GM23248 (cell line): ENCODE data around the gene GCC2. TPM values are rescaled to one million over a fixed set of nuclear protein-coding genes. Genes with fewer than 3 reads are reported as not detected.
A peak's percentile ranks its signal among the peaks of the same experiment; 100 is the strongest.

Experiments used
- DNase-seq: peaks from one replicate; pipeline ENCODE4 v3.0.0-alpha.2; 2015
- H2AFZ ChIP-seq: fragments of 200-600 bp; sonication (generic); 2 replicates; pipeline ENCODE4 v1.6.1; 2016; ENCODE audit warnings: antibody characterized with exemption
- H3F3A ChIP-seq: fragments of 200-600 bp; sonication (generic); 2 replicates; pipeline ENCODE4 v1.6.1; 2016; ENCODE audit warnings: mild to moderate bottlenecking, antibody characterized with exemption, mixed run types; ENCODE audit not compliant: insufficient read depth
- H3K27ac ChIP-seq: fragments of 200-600 bp; sonication (generic); 2 replicates; pipeline ENCODE4 v1.5.1; 2016; ENCODE audit warnings: mild to moderate bottlenecking
- H3K27me3 ChIP-seq: fragments of 200-600 bp; sonication (generic); replicated peaks from 2 replicates; pipeline ENCODE4 v1.6.1; 2016; ENCODE audit warnings: mild to moderate bottlenecking; ENCODE audit not compliant: insufficient read depth
- H3K36me3 ChIP-seq: fragments of 200-600 bp; sonication (generic); 2 replicates; pipeline ENCODE4 v1.6.1; 2016; ENCODE audit warnings: low read depth, mild to moderate bottlenecking
- H3K4me1 ChIP-seq: fragments of 200-600 bp; sonication (generic); 2 replicates; pipeline ENCODE4 v1.6.1; 2016; ENCODE audit warnings: mild to moderate bottlenecking; ENCODE audit not compliant: insufficient read depth
- H3K4me2 ChIP-seq: fragments of 200-600 bp; sonication (generic); one replicate; pipeline ENCODE4 v1.6.1; 2016; ENCODE audit warnings: mild to moderate bottlenecking; ENCODE audit not compliant: unreplicated experiment
- H3K4me3 ChIP-seq: fragments of 200-600 bp; sonication (generic); 2 replicates; pipeline ENCODE4 v1.5.1; 2016; ENCODE audit warnings: mild to moderate bottlenecking
- H3K79me2 ChIP-seq: fragments of 200-600 bp; sonication (generic); 2 replicates; pipeline ENCODE4 v1.6.1; 2016; ENCODE audit warnings: mild to moderate bottlenecking; ENCODE audit not compliant: insufficient read depth
- H3K9ac ChIP-seq: fragments of 200-600 bp; sonication (generic); 2 replicates; pipeline ENCODE4 v1.6.1; 2016; ENCODE audit warnings: mild to moderate bottlenecking
- H3K9me2 ChIP-seq: fragments of 200-600 bp; sonication (generic); 2 replicates; pipeline ENCODE4 v1.6.1; 2016; ENCODE audit warnings: mixed run types, mild to moderate bottlenecking, moderate library complexity; ENCODE audit not compliant: insufficient read depth
- H3K9me3 ChIP-seq: fragments of 200-600 bp; sonication (generic); one replicate; pipeline ENCODE4 v1.6.1; 2017; ENCODE audit warnings: low read depth
- H4K20me1 ChIP-seq: fragments of 200-600 bp; sonication (generic); 2 replicates; pipeline ENCODE4 v1.6.0; 2016; ENCODE audit not compliant: insufficient read depth
- EZH2 ChIP-seq: fragments of 200-600 bp; sonication (generic); IDR thresholded peaks from 2 replicates; pipeline ENCODE4 v1.6.1; 2018; ENCODE audit warnings: antibody characterized with exemption, mild to moderate bottlenecking; ENCODE audit not compliant: insufficient read depth, poor library complexity, severe bottlenecking
- EZH2phosphoT487 ChIP-seq: fragments of 200-600 bp; sonication (generic); IDR thresholded peaks from 2 replicates; pipeline ENCODE4 v1.6.1; 2018; ENCODE audit warnings: antibody characterized with exemption, moderate library complexity, mild to moderate bottlenecking, low read depth; ENCODE audit not compliant: insufficient read depth
- WGBS, 2 experiments: methylation state at CpG; one replicate each; pipeline ENCODE4 v1.1.6; 2015 to 2017; ENCODE audit warnings: low lambda C conversion rate in 2 of 2, low coverage in 1 of 2; ENCODE audit errors: missing lambda C conversion rate in 2 of 2; 5-methylcytosine and 5-hydroxymethylcytosine counted together
- in situ Hi-C: fragments of 300-500 bp; cut with MboI; formaldehyde crosslinking; loops from 2 replicates; pipeline ENCODE4 v1.15.0; 2020
- polyA plus RNA-seq: library from polyadenylated mRNA; unstranded; fragments of >200 nt; fragmentation: Nextera tagmentation; extraction: Ambion mirVana; gene quantifications from 2 replicates; pipeline ENCODE4 v1.2.1, GENCODE V29; 2016
- total RNA-seq: library from RNA; depleted of rRNA; stranded (reverse); fragments of >200 nt; shearing (Covaris generic); gene quantifications from 2 replicates; pipeline ENCODE4 v1.2.3, GENCODE V29; 2014

GCC2 gene
- total and polyA plus RNA-seq, 2 experiments from 2014 or later = 21.7 to 53.1 TPM

DNA sequence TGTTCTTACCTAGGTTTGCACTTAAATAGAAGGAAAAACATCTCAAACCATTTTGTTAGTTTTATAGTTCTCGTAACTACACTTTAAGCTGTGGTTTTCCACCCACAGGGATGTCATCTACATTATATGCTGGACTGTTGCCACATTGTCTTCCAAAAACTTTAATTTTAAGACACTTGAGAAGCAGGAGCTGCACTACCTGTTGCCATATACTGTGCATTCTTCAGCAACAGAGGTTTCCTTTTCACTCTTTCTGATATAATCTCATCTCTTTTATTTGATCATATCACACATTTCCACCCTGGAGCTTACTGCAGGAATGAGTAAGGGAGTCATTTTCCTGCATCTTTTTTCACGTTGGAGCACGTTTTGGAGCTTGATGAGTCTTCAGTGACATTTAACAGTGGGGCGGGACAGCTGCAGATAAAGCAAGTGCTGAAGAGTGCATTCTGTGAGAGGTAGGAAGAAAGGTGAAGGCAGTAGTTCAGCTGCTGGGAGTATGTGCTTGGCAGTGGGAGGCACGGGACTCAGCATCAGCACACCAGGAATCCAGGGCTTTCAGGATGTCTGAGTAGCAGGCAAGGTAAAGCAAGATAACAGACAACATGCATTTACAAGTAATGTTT lies 89.1 kb downstream of the GCC2 start:
- H3K27me3 ChIP-seq = no peaks in the 10 kb centered on the region
- H3K9ac ChIP-seq = no peak overlapping the region
- peaks cover 31% of the 10 kb centered on the region for H3K4me1 ChIP-seq
- no peaks in the 10 kb centered on the region for H3K9me2 ChIP-seq
- H3K4me3 ChIP-seq = no peak overlapping the region
- in situ Hi-C loops = no loop called here
- no peak overlapping the region for H2AFZ ChIP-seq
- H3K36me3 ChIP-seq = no peaks in the 10 kb centered on the region
- H4K20me1 ChIP-seq = 0 out of 2 replicates have a peak, but pooled peaks cover 4% of the 10 kb centered on the region
- WGBS, 2 experiments = 64 to 71% methylated on average over 5 of the region's 5 CpGs
- no peak overlapping the region for H3K27ac ChIP-seq
- TF ChIP-seq EZH2phosphoT487 (no peak), EZH2 (no peak)
- H3K79me2 ChIP-seq = peaks cover 85% of the 10 kb centered on the region
- no peak overlapping the region for H3K4me2 ChIP-seq
- no peaks in the 10 kb centered on the region for H3K9me3 ChIP-seq
- H3F3A ChIP-seq = peaks cover 14% of the 10 kb centered on the region; the same call in 1 of the 2 replicates
- peak; percentile 24 for DNase-seq

- Histone ChIP-seq H3K36me3 (no peaks in the 10 kb centered on the region), H4K20me1 (0 out of 2 replicates have a peak, but pooled peaks cover 4% of the 10 kb centered on the region), H3K9me2 (no peaks in the 10 kb centered on the region), H3K9me3 (no peaks in the 10 kb centered on the region), H3K4me3 (no peak overlapping the region), H3K4me2 (no peak overlapping the region), H3K79me2 (peaks cover 100% of the 10 kb centered on the region), H3K4me1 (peaks cover 22% of the 10 kb centered on the region), H3K27ac (0 out of 2 replicates have a peak overlapping the region, but pooled peaks have one; percentile 51), H3F3A (peaks cover 7% of the 10 kb centered on the region; the same call in 1 of the 2 replicates), H3K27me3 (no peaks in the 10 kb centered on the region), H3K9ac (no peak overlapping the region), H2AFZ (no peak overlapping the region)
- DNase-seq = no peak
- in situ Hi-C loops = no loop called here
- TF ChIP-seq EZH2 = no peak
- 84 to 86% methylated on average over 4 of the region's 4 CpGs for WGBS, 2 experiments
These were observed 92.4 kb downstream of the GCC2 start for GRCh38 chr2:108541451-108541850.

DNA sequence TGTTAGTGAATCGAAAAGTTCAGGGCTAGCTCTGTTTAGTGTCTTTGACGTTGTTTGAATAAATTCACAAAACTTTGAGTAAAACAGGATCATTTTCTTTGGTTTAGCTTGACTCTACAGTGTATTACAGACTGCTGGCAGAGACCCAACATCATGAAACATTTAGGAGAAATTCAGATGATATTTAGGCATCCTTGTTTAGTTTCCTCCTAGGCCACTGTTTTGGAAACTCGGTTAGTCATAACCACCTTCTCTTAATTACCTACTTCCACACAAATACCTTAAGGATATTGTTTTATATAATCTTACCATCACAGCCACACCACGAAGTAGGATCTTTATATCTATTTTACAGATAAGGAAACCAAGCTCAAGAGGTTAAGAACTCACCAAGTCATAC lies 93.1 kb downstream of the GCC2 start:
- H3K36me3 ChIP-seq = no peaks in the 10 kb centered on the region
- peaks cover 17% of the 10 kb centered on the region for H3K4me1 ChIP-seq
- DNase-seq = peak; percentile 86
- 33 to 34% methylated on average over 4 of the region's 4 CpGs for WGBS, 2 experiments
- peaks cover 100% of the 10 kb centered on the region for H3K79me2 ChIP-seq
- H3K9ac ChIP-seq = no peak overlapping the region; the same call in 1 of the 2 replicates
- no peaks in the 10 kb centered on the region for H3K9me2 ChIP-seq
- no peak for TF ChIP-seq EZH2phosphoT487
- TF ChIP-seq EZH2 = no peak
- H3K27me3 ChIP-seq = no peaks in the 10 kb centered on the region
- H3K4me3 ChIP-seq = no peak overlapping the region
- peaks cover 4% of the 10 kb centered on the region; the same call in 1 of the 2 replicates for H4K20me1 ChIP-seq
- H2AFZ ChIP-seq = no peak overlapping the region
- in situ Hi-C loops = no loop called here
- H3K9me3 ChIP-seq = no peaks in the 10 kb centered on the region
- peak overlapping the region; percentile 51 for H3K27ac ChIP-seq
- no peak overlapping the region for H3K4me2 ChIP-seq
- peaks cover 7% of the 10 kb centered on the region; the same call in 1 of the 2 replicates for H3F3A ChIP-seq

- no peak overlapping the region for H3K9ac ChIP-seq
- peaks cover 4% of the 10 kb centered on the region; the same call in 1 of the 2 replicates for H3F3A ChIP-seq
- H3K4me3 ChIP-seq = no peak overlapping the region
- TF ChIP-seq EZH2phosphoT487 (no peak), EZH2 (no peak)
- no peak for DNase-seq
- no peaks in the 10 kb centered on the region for H3K9me3 ChIP-seq
- no peak overlapping the region for H2AFZ ChIP-seq
- H3K4me2 ChIP-seq = no peak overlapping the region
- no peak overlapping the region for H3K27ac ChIP-seq
- peaks cover 96% of the 10 kb centered on the region for H3K79me2 ChIP-seq
- in situ Hi-C loops = no loop called here
- no peaks in the 10 kb centered on the region for H3K36me3 ChIP-seq
- peaks cover under 1% of the 10 kb centered on the region for H3K4me1 ChIP-seq
- no peaks in the 10 kb centered on the region for H3K9me2 ChIP-seq
- peaks cover 2% of the 10 kb centered on the region; the same call in 1 of the 2 replicates for H4K20me1 ChIP-seq
- 86 to 88% methylated on average over 5 of the region's 5 CpGs for WGBS, 2 experiments
- H3K27me3 ChIP-seq = no peaks in the 10 kb centered on the region
These were observed 98.6 kb downstream of the GCC2 start for GRCh38 chr2:108547606-108548005.
